Measurements from ENCODE around the gene AOC3. TPM values are rescaled to one million over a fixed set of nuclear protein-coding genes. Genes with fewer than 3 reads are reported as not detected.
A peak's percentile ranks its signal among the peaks of the same experiment; 100 is the strongest.

AOC3 gene
- total and polyA plus RNA-seq, 2 of the 13 experiments (the other 11 are each of a cell fraction or from before 2014, with no cell fraction given): 8.7 to 51.7 TPM

GRCh38 chr17:42873315-42873714, 22.3 kb downstream of the AOC3 start (continued):
- peak; percentile 36; the same call in 1 of the 2 replicates for TF ChIP-seq TFAP4 (IDR thresholded peaks at IDR 0.05; ENCODE audit: borderline replicate concordance, low read depth)
- TF ChIP-seq MATR3 (CRISPR knock-in tag; IDR thresholded peaks at IDR 0.05): no peak
- TF ChIP-seq ZNF430 (CRISPR knock-in tag; IDR thresholded peaks at IDR 0.05): no peak
- 0 out of 2 replicates have a peak, but pooled peaks have one; percentile 21 for TF ChIP-seq SALL1 (CRISPR knock-in tag; IDR thresholded peaks at IDR 0.05)
- no peak for TF ChIP-seq GABPA (IDR thresholded peaks at IDR 0.05; ENCODE audit: low read depth, low read length)
- no peak for TF ChIP-seq GABPA (CRISPR knock-in tag; IDR thresholded peaks at IDR 0.05; ENCODE audit: low read depth)
- TF ChIP-seq HNF4G (IDR thresholded peaks at IDR 0.05; ENCODE audit: borderline replicate concordance, low read depth, low read length): peak; percentile 56
- no peak for TF ChIP-seq HNF4G (CRISPR knock-in tag; IDR thresholded peaks at IDR 0.05; ENCODE audit: borderline replicate concordance, low read depth)
- no peak for TF ChIP-seq SOX13 (IDR thresholded peaks at IDR 0.05)
- TF ChIP-seq SOX13 (CRISPR knock-in tag; conservative IDR thresholded peaks at IDR 0.05 in 1 of 2, IDR thresholded peaks at IDR 0.05 in 1 of 2): 0 out of 4 replicates have a peak, but pooled peaks of 1 of the 2 experiments have one; percentile 12
- TF ChIP-seq, protein P1, sequence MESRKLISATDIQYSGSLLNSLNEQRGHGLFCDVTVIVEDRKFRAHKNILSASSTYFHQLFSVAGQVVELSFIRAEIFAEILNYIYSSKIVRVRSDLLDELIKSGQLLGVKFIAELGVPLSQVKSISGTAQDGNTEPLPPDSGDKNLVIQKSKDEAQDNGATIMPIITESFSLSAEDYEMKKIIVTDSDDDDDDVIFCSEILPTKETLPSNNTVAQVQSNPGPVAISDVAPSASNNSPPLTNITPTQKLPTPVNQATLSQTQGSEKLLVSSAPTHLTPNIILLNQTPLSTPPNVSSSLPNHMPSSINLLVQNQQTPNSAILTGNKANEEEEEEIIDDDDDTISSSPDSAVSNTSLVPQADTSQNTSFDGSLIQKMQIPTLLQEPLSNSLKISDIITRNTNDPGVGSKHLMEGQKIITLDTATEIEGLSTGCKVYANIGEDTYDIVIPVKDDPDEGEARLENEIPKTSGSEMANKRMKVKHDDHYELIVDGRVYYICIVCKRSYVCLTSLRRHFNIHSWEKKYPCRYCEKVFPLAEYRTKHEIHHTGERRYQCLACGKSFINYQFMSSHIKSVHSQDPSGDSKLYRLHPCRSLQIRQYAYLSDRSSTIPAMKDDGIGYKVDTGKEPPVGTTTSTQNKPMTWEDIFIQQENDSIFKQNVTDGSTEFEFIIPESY (CRISPR knock-in tag; IDR thresholded peaks at IDR 0.05): peak; percentile 25; the same call in 1 of the 2 replicates
- peak; percentile 64; the same call in 1 of the 2 replicates for TF ChIP-seq ZBTB38 (CRISPR knock-in tag; IDR thresholded peaks at IDR 0.05)
- peak; percentile 71 for TF ChIP-seq XRCC5 (optimal IDR thresholded peaks at IDR 0.05; ENCODE audit: low read length)
- TF ChIP-seq ZNF362 (CRISPR knock-in tag; IDR thresholded peaks at IDR 0.05; ENCODE audit: borderline replicate concordance): 0 out of 2 replicates have a peak, but pooled peaks have one; percentile 17
- 0 out of 2 replicates have a peak, but pooled peaks have one; percentile 20 for TF ChIP-seq RARA (CRISPR knock-in tag; IDR thresholded peaks at IDR 0.05)
- no peak for TF ChIP-seq ZMYM4 (CRISPR knock-in tag; IDR thresholded peaks at IDR 0.05)
- TF ChIP-seq EP300 (IDR thresholded peaks at IDR 0.05; ENCODE audit: low read depth in 2 of 2, low read length in 2 of 2): no peak
- TF ChIP-seq EP300 (CRISPR knock-in tag; IDR thresholded peaks at IDR 0.05; ENCODE audit: borderline replicate concordance): no peak
- 0 out of 2 replicates have a peak, but pooled peaks have one; percentile 35 for TF ChIP-seq PATZ1 (CRISPR knock-in tag; IDR thresholded peaks at IDR 0.05)
- TF ChIP-seq ZBTB7B (CRISPR knock-in tag; IDR thresholded peaks at IDR 0.05): 0 out of 2 replicates have a peak, but pooled peaks have one; percentile 31
- no peak for TF ChIP-seq ZNF460 (CRISPR knock-in tag; IDR thresholded peaks at IDR 0.05; ENCODE audit: borderline replicate concordance)
- 0 out of 2 replicates have a peak, but pooled peaks have one; percentile 33 for TF ChIP-seq GATAD2A (CRISPR knock-in tag; IDR thresholded peaks at IDR 0.05)
- no peak for TF ChIP-seq ZNF234 (CRISPR knock-in tag; conservative IDR thresholded peaks at IDR 0.05)
- no peak for TF ChIP-seq MAX (IDR thresholded peaks at IDR 0.05)
- TF ChIP-seq ZNF629 (CRISPR knock-in tag; conservative IDR thresholded peaks at IDR 0.05): no peak
- peak; percentile 68; the same call in 1 of the 2 replicates for TF ChIP-seq ZSCAN25 (CRISPR knock-in tag; IDR thresholded peaks at IDR 0.05)

Data from HepG2 (cell line).